ENCODE results near the gene SRP68. TPM values are rescaled to one million over a fixed set of nuclear protein-coding genes. Genes with fewer than 3 reads are reported as not detected.
A peak's percentile ranks its signal among the peaks of the same experiment; 100 is the strongest.
"Not testable (repeated sequence)": the region's sequence is repeated elsewhere in the genome, so short reads cannot be mapped to it uniquely, and the experiment has no call there.

SRP68 gene
- total RNA-seq, 1 donor from 2014 or later: 71.5 TPM

DNA sequence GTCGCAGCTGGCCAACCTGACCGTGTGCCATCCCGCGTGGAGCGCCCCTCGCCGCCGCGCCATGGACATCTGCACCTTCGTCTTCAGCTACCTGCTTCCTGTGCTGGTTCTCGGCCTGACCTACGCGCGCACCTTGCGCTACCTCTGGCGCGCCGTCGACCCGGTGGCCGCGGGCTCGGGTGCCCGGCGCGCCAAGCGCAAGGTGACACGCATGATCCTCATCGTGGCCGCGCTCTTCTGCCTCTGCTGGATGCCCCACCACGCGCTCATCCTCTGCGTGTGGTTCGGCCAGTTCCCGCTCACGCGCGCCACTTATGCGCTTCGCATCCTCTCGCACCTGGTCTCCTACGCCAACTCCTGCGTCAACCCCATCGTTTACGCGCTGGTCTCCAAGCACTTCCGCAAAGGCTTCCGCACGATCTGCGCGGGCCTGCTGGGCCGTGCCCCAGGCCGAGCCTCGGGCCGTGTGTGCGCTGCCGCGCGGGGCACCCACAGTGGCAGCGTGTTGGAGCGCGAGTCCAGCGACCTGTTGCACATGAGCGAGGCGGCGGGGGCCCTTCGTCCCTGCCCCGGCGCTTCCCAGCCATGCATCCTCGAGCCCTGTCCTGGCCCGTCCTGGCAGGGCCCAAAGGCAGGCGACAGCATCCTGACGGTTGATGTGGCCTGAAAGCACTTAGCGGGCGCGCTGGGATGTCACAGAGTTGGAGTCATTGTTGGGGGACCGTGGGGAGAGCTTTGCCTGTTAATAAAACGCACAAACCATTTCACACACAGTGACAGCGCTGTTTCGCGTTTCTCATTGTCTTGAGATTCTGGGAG is 4.7 kb upstream of the SRP68 start:
- no peak for ATAC-seq

DNA sequence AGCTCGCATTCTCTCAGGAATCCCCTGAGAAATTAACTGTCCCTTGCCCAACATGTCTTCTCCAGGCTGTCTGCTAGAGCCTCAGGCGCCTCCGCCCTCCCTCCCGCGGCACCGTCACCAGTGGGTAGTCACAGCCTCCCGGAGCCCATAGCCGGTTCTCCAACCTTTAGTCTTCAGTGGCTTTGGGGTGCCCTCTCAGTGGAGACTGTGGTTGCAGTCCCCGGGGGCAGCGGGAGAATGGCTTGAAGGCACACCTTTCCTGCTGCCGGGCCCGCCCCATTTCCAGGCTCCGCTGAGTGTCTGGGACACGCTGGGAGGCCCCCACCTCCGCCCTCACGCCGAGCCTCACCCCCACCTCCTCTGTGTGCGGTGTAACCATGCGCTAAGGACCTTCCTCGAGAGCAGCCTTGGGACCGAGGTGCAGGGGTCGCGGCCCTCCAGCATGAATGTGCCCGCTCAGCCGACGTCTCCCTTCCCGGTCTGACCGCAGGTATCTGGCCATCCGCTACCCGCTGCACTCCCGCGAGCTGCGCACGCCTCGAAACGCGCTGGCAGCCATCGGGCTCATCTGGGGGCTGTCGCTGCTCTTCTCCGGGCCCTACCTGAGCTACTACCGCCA is 3.9 kb upstream of the SRP68 start:
- ATAC-seq: no peak

DNA sequence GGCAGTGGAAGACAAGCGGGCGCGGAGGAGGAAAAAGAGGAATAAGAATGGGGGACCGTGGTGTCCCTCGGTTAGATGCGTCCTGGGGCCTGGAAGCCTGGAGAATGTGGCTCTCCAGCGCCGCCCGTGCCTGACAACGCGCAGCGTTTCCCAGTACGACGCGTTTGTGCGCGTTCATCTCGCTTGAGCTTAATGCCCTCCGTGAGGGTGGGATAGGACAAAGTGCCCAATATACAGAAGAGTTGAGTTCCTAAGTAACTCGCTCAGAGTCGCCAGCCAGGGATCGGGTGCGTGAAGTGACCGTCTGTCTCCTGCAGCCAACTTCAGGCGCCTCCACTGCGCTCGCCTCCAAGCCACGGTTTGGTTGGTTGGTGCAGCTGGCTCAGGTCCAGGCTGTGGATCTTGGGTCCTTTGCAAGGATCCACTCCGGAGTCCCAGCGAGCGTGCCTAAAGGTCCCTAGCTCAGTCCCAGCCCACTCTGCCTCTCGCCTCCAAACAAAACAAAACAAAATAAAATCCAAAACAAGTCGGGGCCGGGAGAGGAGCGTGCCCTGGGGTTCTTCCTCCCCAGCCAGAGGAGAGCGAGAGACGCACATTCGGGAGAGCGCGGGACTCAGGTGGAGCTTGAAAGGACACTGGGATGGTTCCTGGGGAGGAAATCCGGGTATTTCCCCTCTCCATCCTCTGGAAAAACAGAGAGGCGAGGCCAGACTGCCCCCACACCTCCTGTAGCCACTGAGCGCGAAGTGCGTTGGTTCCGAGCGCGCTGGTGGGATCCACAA is 3.2 kb upstream of the SRP68 start:
- ATAC-seq: no peak

DNA sequence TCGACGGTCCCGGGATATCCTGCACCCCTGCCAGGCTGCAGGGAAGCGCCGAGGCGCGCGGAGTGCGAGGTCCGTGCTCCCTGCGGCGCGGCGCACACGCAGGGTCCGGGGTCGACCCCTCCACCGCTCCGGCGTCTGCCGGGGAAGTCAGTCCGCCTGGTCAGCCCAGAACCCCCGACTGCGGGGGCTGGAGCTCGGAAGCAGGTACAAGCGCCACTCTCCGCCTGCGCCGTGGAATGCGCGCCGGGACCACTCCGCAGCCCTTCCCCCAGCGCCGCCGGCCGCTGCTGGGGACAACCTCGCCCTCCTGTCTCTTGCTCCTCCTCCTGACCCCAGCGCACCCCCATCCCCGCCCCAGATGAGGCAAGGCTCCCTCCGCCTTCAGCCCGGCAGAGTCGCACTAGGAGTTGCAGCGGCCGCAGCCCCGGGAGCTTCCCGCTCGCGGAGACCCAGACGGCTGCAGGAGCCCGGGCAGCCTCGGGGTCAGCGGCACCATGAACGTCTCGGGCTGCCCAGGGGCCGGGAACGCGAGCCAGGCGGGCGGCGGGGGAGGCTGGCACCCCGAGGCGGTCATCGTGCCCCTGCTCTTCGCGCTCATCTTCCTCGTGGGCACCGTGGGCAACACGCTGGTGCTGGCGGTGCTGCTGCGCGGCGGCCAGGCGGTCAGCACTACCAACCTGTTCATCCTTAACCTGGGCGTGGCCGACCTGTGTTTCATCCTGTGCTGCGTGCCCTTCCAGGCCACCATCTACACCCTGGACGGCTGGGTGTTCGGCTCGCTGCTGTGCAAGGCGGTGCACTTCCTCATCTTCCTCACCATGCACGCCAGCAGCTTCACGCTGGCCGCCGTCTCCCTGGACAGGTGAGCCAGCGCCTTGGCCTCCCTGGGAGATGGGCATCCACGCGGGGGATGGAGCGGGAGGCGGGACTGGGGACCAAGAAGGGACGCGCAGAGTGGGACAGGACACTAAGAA is 2.4 kb upstream of the SRP68 start, which contains the start of gene GALR2:
GALR2 (plus strand) TSS at position 392 of the 974 bp plus-strand sequence; CDS start at position 495, 103 bp downstream.
- no peak for ATAC-seq

DNA sequence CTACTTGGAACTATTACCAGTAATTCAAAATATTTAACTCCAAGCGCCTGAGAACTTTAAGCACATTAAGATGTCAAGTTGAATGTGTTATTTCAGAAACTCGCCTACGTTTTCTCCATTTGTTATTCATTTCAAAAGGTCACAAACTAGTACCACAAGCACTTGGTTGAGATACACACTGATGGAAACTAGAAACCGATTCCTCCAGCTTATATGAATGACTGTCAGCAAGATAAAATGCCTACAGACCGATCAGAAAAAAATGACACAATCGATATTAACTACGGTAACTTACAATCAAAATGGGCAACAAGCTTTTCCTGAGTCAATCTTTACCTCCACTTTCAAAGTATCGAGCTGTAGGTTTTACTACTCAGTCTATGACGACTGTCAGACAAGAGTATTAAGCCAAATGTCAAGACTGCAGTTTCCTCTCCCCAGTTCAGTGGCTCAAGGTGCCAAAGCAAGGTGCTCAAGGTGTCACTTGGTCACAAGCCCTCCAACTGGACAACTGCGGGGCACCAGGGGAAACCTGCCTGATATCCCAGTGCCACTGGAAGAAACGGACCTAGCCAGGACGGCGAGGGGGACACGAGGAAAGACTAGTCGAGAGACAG is 678 bp downstream of the SRP68 start:
- peak; percentile 5 for ATAC-seq

DNA sequence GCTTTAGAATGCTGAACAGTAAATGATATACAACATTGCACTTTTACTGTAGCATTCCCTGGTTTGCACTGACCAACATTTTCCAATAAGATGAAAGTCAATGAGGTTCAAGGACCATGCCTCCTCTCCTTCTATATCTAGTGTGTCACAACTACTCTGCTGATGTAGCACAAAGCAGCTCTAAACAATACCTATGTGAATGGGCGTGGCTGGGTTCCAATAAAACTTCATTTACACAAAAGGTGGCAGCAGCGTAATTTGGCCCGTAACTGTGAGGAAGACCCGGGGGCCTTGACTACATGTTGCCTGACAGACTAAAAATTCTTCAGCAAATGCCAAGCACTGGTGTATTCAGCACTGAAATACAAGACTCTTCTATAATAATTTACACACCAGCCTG is 6.5 kb downstream of the SRP68 start:
- ATAC-seq: peak; percentile 70

DNA sequence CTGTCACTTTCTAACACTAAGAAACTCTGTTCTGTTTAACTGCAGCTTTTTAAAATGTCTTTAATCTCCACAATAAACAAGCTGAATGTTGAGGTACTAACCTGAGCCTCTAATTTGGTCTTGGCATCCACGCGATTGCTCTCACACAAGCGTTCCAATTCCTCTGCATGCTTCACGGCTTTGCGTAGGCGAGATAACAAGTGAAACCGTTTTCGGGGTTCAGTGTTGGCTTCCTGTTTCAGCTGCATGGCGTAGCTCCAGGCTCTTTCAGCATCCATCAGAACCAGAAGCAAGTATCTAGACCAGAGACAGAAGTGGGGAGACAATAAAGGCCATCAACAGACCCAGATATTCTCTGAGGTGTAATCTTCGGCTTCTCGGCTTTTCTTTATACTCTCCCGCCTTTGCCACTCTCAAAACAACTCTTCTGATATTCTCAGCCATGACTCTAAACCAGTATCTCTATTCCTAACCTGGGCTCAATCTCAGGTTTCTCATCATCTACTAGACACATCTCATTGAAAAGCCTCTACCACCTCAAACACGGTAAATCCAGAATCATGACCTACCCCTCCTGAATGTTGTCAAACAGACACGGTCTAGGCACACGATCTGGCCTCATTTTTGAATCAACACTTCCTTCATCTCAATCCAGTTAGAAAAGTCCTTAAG is 8.3 kb downstream of the SRP68 start:
- no peak for ATAC-seq

DNA sequence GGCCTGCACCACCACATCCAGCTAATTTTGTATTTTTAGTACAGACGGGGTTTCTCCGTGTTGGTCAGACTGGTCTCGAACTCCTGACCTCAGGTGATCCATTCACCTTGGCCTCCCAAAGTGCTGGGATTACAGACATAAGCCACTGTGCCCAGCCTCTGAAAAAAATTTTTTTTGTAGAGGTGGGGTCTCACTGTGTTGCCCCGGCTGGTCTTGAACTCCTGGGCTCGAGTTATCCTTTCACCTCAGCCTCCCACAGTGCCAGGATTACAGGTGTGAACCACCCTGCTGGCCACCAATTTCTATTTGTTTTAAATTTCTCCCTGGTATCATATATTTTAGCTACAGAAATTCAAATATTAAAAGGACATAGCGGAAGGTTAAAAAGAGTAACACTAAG is 14.1 kb downstream of the SRP68 start:
- ATAC-seq: not testable (repeated sequence)

DNA sequence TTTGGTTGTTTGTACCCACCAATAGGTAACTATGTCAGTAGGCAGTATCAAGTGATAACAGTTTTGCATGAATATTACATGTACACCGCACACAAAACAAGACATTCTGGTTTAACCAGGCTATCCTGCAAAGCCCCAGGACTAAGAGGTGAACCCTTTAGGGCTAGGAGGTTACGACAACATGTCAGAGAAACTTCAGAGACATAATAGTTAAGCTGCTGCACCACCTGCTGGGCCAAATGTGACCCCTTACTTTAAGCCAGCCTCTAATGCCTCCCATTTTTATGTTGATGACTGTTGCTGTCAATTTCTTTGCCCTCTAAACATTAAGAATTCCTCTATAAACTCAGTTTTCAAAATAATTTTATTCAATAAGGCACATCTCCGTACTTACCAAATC is 15.4 kb downstream of the SRP68 start:
- peak; percentile 81 for ATAC-seq

DNA sequence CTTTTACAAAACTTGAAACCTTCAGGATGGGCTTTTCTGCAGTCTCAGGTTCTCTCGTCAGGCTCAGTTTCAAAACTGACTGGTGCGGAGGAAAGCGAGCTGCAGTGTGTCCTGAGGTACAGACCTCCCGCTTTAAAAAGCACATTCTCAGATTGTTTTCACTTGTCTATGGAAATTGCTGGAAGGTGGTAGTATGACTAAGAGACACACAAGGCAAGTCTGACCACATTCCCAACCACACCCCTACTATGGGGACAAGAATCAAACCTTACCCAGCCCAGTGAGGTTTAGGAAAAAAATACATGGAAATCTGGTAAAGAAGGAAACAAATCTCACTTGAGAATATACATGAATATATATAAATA is 18.2 kb downstream of the SRP68 start:
- peak; percentile 82 for ATAC-seq

DNA sequence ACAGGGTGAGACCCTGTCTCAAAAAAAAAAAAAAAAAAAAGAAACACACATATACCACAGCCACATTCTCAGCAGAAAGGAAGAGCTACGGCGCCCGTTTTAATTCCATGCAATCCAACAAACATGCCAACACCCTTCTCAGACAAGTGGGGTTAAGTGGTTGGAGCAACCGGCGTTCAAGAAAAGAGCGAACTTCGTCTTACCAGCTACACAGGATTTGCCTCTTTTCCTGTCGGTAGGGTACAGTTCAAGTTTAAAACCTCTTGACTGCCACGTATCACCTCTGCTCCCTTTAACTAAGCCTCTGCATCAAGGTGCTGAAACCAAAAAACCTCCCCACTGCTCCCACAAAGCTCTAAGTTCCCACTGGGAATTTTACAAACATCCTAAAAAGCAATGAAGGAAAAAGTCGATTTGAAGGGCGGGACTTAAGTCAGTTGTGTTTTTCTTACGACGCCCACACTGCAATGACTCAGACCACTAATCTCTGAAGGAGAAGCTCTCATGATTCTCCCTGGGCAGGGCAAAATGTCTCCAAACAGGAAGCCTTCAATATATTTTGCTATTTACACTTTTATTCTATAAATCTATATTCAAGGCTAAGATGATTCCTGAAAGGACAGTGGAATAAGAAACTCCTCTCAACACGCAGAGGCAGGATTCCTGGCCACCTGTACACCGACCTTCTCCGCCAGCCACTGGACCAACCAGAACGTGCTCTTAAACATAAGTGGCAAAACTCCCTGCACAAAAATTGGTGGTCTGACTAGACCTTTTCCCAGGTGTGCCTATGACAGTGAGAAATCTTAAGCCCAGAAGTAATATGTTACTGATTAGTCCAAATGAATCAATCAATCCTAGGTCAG is 18.8 kb downstream of the SRP68 start:
- peak; percentile 58 for ATAC-seq

DNA sequence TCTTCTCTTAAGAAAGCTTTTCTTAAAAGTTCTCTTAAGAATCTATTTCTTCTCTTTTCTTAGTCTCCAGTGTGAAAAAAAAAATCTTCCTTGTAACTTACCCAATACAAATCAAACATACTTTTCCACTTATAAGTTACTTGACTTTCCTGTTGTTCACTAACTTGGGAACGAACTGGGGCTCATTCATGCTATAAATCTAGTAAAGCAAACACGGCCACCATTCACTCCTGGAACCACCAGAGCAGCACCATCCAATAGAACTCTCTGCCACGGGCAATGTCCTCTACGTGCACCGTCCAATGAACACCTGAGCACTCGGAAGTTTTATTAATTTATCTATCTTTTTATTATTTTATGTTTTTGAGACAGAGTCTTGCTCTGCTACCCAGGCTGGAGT is 20.8 kb downstream of the SRP68 start:
- no peak for ATAC-seq

DNA sequence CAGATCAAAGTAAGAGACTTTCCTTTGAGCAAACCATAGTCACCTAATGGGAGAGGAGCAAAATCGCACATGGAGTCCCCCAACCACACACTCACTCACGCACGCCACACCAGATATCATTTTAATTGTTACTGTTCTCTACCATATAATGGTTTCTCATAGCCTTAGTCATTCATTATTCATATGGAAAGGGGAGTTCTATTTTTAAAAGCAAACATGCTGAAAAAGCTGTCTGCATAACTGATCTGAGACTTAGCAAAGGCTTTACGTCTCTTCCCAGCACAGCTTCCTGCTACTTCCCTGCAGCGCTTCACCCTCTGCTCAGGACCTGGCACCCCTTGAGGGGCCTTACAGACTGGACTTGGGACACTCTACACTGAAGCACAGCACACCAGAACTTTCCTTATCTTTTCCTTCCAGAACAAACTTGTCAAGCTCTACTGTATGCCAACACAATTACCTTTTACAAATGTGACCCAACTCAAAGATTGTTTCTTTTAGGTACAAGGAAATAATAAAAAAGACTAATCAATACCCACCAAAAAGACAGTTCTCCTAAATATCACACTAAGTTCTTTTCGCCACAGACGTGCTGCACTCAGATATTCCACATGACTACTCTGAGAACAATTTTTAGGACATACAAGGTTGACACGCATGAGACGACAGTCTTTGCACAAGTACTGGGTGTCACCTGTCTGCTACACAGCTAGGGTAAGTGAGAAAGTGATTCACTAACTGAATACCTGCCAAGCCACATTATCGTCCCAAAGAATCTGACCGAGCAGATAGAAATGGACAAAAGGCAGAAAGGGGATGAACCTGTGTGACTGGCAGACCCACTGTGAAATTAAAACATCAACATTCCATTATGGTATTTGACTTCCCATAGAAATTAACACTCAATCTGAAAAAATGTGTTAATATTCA is 21.5 kb downstream of the SRP68 start:
- ATAC-seq: peak; percentile 76

DNA sequence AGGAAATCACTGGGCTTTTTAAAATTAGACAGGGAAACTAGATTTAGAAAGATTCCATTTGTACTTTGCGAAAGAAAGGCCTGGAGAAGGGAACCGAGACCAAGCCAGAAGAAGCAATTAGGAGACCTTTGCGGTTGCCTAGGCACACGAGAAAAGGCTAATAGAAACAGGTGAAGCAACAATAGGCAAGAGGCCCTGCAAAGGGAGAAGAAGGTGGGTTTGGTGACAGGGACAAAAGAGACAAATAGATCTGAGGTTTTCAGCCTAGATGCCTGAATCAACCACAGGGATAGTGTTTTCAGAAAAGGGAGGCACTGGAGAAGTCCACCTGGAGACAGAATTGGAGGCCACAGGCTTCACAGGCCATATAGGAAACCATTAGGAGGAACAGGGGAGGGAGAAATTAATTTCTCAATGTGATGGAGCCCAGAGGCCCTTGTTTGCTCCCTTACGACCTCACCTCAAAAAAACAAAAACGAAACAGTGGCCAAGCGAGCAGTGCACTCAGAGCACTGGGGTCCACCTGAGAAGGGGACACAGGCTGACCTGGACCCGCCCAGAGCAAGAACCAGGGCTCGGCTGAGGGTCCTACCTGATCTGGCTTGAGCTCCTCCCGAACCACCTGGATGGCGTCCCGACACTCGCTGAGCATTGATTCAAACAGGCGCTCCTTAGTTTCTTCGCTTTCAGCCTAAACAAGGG is 22.3 kb downstream of the SRP68 start:
- no peak for ATAC-seq

DNA sequence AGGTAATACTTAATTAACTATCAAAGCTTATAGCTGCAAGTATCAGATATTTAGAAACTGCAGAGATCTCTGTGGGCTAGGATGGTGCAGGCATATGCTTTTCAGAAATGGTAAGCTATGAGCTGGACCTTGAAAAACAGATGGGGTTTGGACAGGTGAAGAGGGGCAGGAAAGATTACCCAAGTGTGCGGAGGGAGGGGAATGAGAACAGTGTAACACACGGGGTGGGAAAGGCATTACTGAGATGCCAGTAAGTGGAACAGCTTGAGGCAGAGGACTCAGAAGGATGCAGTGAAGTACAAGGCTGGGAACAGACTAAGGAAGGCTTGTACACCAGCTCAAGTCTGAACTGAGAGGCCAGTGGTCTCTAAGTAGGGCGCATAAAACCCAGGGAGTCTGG is 23.1 kb downstream of the SRP68 start:
- ATAC-seq: no peak

DNA sequence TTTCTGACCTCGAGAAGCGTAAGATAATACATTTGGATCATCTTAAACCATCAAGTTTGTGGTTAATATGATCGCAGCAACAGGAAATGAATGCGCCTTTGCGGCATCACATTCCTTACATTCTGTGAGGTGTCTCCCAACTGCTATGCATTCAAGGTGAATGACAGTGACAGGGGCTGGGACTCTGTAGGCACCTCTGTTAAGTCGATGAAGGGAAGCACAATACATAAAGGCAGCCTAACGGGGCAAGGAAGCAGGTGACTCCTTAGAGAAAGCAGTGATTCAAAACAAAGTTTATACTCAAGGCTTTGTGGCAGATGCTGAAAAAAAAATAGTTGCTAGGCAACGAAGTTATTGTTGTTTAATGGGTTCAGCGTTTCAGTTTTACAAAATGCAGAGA is 23.6 kb downstream of the SRP68 start:
- ATAC-seq: no peak

DNA sequence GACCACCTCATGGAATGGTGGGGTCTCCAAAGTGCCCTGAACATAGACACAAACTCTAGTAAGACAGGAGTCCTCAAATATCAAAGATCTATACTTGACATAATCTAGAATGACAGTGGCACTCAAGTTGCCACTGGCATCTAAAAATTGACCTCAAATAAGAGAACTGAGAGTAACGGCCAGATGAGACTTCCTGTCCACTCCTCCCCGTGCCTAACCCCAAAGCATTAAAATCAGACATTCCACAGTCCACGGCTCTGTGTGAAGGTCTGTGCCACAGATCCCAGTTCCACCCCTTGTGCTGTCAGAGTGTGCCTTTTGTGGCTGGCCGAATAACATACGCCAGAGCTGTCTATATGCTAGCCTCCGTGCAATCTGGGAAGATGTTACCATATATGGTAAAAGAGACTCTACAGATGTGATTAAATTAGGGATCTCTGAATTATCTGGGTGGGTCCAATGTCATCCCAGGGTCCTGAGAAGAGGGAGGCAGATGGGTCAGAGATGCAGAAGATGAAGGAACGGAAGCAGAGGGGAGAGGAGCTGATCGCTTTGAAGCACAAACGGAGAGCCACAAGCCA is 24.2 kb downstream of the SRP68 start:
- ATAC-seq: no peak

DNA sequence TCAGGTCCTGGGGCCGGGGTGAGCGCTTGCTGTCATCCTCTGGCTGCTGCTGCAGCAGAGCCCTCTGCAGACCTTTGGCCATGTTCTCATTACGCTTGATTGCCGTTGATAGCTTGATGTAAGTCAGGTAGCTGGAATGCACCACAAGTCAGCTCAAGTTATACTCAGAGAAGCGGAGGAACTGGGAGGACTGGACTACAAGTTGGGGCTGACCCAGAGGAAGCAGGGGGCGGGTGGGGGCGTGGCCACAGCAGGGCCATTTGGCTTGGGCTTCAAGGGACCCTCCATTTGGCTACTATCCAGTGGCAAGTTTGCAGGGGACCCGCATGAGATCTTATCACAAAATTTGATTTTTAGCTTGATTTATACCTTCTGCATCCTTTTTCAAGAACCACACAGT is 26.3 kb downstream of the SRP68 start:
- peak; percentile 56 for ATAC-seq

Measured in esophagus mucosa (tissue), 1 donor.